ENCODE results near the gene VPREB1. TPM values are rescaled to one million over a fixed set of nuclear protein-coding genes. Genes with fewer than 3 reads are reported as not detected.

VPREB1 gene
- total and polyA plus RNA-seq, 2 donors (not counting 1 experiment from before 2014, with no cell fraction given), result not detected

DNA sequence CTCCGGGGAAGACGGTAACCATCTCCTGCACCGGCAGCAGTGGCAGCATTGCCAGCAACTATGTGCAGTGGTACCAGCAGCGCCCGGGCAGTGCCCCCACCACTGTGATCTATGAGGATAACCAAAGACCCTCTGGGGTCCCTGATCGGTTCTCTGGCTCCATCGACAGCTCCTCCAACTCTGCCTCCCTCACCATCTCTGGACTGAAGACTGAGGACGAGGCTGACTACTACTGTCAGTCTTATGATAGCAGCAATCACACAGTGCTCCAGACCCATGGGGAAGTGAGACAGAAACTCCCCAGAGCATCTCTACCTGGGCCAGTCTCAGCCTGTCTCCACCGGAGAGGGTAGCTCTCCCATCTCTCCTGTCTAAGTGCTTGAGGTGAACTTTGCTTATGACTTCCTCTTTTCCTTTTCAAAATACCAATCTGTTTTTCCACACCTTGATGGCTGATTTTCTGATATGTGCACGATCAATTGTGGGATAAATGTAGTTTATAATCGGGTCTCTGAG is 48.5 kb upstream of the VPREB1 start:
- Histone ChIP-seq H3K79me2 (ENCODE audit: control insufficient read depth, insufficient read depth, low read length) (no peaks in the 10 kb centered on the region), H3K4me3 (replicated peaks in 1 of 4; ENCODE audit: control extremely low read depth in 1 of 4, insufficient read depth in 1 of 4, low read depth in 3 of 4, low read length in 4 of 4) (no peak overlapping the region), H3K9ac (ENCODE audit: insufficient read depth, low read length) (no peak overlapping the region), H3K27me3 (ENCODE audit: control insufficient read depth, insufficient read depth, low read length) (peaks cover 4% of the 10 kb centered on the region), H3K9me3 (ENCODE audit: control insufficient read depth, insufficient read depth, low read depth, low read length) (no peaks in the 10 kb centered on the region), H3K27ac (ENCODE audit: insufficient read depth, low read length) (no peak overlapping the region), H4K20me1 (ENCODE audit: control insufficient read depth, extremely low read depth, insufficient read depth, low read length) (no peaks in the 10 kb centered on the region), H3K36me3 (ENCODE audit: control insufficient read depth, insufficient read depth, low read length) (no peaks in the 10 kb centered on the region), H3K4me1 (ENCODE audit: control insufficient read depth, extremely low read depth, insufficient read depth, low read length) (no peaks in the 10 kb centered on the region), H2AFZ (ENCODE audit: low read length) (no peak overlapping the region), H3K4me2 (ENCODE audit: extremely low read depth, insufficient read depth, low read length) (no peak overlapping the region)
- DNase-seq (ENCODE audit: low read depth in 2 of 2), result no peak
- TF ChIP-seq EZH2 (IDR thresholded peaks at IDR 0.05; ENCODE audit: low read length, missing control alignments), result no peak
- TF ChIP-seq, protein P1, sequence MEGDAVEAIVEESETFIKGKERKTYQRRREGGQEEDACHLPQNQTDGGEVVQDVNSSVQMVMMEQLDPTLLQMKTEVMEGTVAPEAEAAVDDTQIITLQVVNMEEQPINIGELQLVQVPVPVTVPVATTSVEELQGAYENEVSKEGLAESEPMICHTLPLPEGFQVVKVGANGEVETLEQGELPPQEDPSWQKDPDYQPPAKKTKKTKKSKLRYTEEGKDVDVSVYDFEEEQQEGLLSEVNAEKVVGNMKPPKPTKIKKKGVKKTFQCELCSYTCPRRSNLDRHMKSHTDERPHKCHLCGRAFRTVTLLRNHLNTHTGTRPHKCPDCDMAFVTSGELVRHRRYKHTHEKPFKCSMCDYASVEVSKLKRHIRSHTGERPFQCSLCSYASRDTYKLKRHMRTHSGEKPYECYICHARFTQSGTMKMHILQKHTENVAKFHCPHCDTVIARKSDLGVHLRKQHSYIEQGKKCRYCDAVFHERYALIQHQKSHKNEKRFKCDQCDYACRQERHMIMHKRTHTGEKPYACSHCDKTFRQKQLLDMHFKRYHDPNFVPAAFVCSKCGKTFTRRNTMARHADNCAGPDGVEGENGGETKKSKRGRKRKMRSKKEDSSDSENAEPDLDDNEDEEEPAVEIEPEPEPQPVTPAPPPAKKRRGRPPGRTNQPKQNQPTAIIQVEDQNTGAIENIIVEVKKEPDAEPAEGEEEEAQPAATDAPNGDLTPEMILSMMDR (conservative IDR thresholded peaks at IDR 0.05 in 1 of 2, IDR thresholded peaks at IDR 0.05 in 1 of 2; ENCODE audit: low read depth in 1 of 2, low read length in 2 of 2), result no peak

DNA sequence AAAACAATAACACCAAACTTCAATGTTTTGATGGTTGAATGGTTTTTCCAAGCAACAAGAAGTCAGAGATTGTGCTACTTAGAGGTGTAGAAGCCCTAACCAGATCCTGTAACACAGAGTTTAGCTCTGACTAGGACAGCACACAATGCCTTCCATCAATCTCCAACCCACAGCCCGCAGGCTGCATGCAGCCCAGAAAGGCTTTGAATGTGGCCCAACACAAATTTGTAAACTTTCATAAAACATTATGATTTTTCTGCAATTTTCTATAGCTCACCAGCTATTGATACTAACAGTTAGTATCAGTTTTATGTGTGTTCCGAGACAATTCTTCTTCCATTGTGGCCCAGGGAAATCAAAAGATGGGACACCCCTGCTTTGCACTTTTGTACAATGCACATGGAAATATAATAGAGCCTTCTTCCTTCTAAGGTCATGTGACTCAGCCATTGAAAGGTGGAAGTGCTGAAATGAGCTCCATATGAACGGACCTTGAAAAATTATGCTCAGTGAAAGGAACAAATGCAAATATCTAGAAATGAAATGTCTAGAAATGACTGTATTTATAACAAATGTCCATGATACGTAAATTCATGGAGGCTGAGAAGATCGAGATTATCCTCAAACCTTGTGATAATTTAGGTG is 47.6 kb upstream of the VPREB1 start:
- H3K4me3 ChIP-seq (replicated peaks in 1 of 4; ENCODE audit: control extremely low read depth in 1 of 4, insufficient read depth in 1 of 4, low read depth in 3 of 4, low read length in 4 of 4), result no peak overlapping the region
- DNase-seq (ENCODE audit: low read depth in 2 of 2), result no peak
- no peak overlapping the region for H3K4me2 ChIP-seq (ENCODE audit: extremely low read depth, insufficient read depth, low read length)
- H2AFZ ChIP-seq (ENCODE audit: low read length), result no peak overlapping the region
- no peak overlapping the region for H3K9ac ChIP-seq (ENCODE audit: insufficient read depth, low read length)
- H3K27ac ChIP-seq (ENCODE audit: insufficient read depth, low read length), result no peak overlapping the region
- H3K79me2 ChIP-seq (ENCODE audit: control insufficient read depth, insufficient read depth, low read length), result no peaks in the 10 kb centered on the region
- TF ChIP-seq EZH2 (IDR thresholded peaks at IDR 0.05; ENCODE audit: low read length, missing control alignments), result no peak
- TF ChIP-seq, protein P1 (conservative IDR thresholded peaks at IDR 0.05 in 1 of 2, IDR thresholded peaks at IDR 0.05 in 1 of 2; ENCODE audit: low read depth in 1 of 2, low read length in 2 of 2), result no peak
- no peaks in the 10 kb centered on the region for H4K20me1 ChIP-seq (ENCODE audit: control insufficient read depth, extremely low read depth, insufficient read depth, low read length)
- H3K9me3 ChIP-seq (ENCODE audit: control insufficient read depth, insufficient read depth, low read depth, low read length), result no peaks in the 10 kb centered on the region
- no peaks in the 10 kb centered on the region for H3K4me1 ChIP-seq (ENCODE audit: control insufficient read depth, extremely low read depth, insufficient read depth, low read length)
- H3K27me3 ChIP-seq (ENCODE audit: control insufficient read depth, insufficient read depth, low read length), result peaks cover 7% of the 10 kb centered on the region
- no peaks in the 10 kb centered on the region for H3K36me3 ChIP-seq (ENCODE audit: control insufficient read depth, insufficient read depth, low read length)

GRCh38 chr22:22197993-22198402 is 46.6 kb upstream of the VPREB1 start:
- Histone ChIP-seq H4K20me1 (ENCODE audit: control insufficient read depth, extremely low read depth, insufficient read depth, low read length) (no peaks in the 10 kb centered on the region), H2AFZ (ENCODE audit: low read length) (no peak overlapping the region), H3K4me3 (replicated peaks in 1 of 4; ENCODE audit: control extremely low read depth in 1 of 4, insufficient read depth in 1 of 4, low read depth in 3 of 4, low read length in 4 of 4) (no peak overlapping the region), H3K9me3 (ENCODE audit: control insufficient read depth, insufficient read depth, low read depth, low read length) (no peaks in the 10 kb centered on the region), H3K4me2 (ENCODE audit: extremely low read depth, insufficient read depth, low read length) (no peak overlapping the region), H3K4me1 (ENCODE audit: control insufficient read depth, extremely low read depth, insufficient read depth, low read length) (no peaks in the 10 kb centered on the region), H3K9ac (ENCODE audit: insufficient read depth, low read length) (no peak overlapping the region), H3K27me3 (ENCODE audit: control insufficient read depth, insufficient read depth, low read length) (peaks cover 7% of the 10 kb centered on the region), H3K36me3 (ENCODE audit: control insufficient read depth, insufficient read depth, low read length) (no peaks in the 10 kb centered on the region), H3K27ac (ENCODE audit: insufficient read depth, low read length) (no peak overlapping the region), H3K79me2 (ENCODE audit: control insufficient read depth, insufficient read depth, low read length) (no peaks in the 10 kb centered on the region)
- no peak for DNase-seq (ENCODE audit: low read depth in 2 of 2)
- TF ChIP-seq, protein P1 (conservative IDR thresholded peaks at IDR 0.05 in 1 of 2, IDR thresholded peaks at IDR 0.05 in 1 of 2; ENCODE audit: low read depth in 1 of 2, low read length in 2 of 2), result no peak
- TF ChIP-seq EZH2 (IDR thresholded peaks at IDR 0.05; ENCODE audit: low read length, missing control alignments), result no peak

Measured in fibroblast of lung (primary cell).